IPS-NIHi7 (cell line): ENCODE data around the gene SSH2.

ENCODE experiments used
- DNase-seq: peaks from one replicate; pipeline ENCODE4 v3.0.0; 2012; ENCODE audit warnings: mixed read lengths; ENCODE audit errors: extremely low spot score

Gene SSH2

GRCh38 chr17:29590411-29591145 lies 339.4 kb downstream of the SSH2 start:
- DNase-seq, result no peak

DNA sequence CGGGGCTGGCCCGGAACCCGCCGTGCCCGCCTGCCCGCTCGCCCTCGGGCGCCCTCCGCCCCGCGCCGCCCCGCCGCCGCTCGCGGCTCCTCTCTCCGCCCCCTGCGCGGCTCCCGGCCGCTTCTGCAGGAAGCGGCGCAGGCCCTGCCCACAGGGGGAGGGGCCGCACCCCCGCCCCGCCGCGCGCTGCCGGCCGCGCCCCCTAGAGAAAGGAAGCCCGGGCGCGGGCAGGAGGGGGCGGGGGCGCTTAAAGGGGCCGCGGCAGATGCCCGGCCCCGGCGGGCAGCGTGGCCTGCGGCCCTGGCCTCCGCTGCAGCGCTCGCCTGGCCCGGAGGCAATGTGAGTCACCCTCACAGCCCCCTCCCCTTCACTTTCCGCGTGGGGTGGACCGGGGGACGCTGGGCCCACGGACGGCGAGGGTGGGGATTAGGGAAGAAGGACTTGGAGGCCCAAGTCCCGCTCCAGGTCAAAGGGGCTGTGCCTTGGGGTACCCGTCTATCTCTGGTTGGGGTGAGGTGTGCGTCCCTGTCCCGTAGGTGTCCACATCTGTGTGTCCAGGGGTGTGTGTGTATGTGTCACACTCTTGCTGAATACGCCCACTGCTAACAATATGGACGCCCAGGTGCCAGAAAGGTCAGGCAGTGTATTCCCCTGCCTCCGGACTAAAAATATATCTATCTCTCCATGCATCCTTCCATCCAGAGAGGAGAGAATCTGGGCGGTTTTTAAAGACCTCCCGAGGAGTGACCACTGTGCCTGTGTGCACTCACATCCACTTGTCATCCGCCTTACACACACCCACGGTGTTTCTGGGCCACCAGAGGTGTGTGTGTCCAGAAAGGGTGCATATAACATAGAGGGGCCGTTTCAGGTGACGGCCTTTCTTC lies 340.3 kb downstream of the SSH2 start, which contains the start of gene GIT1:
TSS of gene GIT1 (minus strand) at position 125 of the 887 bp plus-strand sequence. CDS start 270 bp downstream, outside the sequence.
- peak; percentile 91 for DNase-seq

GRCh38 chr17:29588562-29589411 lies 341.2 kb downstream of the SSH2 start:
- peak; percentile 52 for DNase-seq

GRCh38 chr17:29588017-29588561 lies 341.9 kb downstream of the SSH2 start:
- no peak for DNase-seq

GRCh38 chr17:29587591-29587990 lies 342.4 kb downstream of the SSH2 start:
- no peak for DNase-seq

DNA sequence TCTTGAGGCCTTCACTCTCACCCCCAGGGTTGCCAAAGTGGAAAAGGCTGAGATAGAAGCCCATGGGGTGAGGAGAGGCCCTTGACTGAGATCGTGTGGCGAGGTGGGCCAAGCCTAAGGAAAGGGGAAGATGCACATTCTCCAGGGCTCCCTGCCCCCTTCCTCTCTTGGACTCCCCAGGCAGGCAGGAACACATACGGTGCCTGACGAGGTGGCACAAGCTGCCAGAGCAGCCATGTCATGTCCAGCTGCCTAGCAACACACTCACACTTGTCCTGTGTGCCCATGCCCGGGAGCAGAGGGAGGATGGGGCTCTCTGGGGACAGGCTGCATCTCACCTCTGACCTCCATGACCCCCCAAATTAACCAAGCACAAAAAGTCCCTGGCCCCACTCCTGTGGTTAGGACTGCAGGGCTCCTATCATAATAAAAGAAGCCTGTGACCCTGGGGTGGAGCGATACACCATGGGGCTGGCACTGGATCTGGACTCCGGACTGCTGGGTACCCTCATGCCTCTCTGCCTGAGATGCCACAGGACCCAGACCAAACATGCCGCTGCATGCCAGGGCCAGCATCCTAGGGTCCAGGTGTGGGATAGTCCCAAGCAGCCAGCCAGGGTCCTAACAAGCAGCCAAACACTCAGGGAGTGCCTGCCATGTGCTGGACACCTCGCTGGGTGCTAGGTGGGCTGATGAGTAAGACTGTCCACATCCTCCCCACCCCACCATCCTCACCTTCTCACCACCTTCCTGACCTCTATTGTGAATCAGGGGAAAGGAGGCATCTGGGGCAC lies 343.2 kb downstream of the SSH2 start:
- no peak for DNase-seq

DNA sequence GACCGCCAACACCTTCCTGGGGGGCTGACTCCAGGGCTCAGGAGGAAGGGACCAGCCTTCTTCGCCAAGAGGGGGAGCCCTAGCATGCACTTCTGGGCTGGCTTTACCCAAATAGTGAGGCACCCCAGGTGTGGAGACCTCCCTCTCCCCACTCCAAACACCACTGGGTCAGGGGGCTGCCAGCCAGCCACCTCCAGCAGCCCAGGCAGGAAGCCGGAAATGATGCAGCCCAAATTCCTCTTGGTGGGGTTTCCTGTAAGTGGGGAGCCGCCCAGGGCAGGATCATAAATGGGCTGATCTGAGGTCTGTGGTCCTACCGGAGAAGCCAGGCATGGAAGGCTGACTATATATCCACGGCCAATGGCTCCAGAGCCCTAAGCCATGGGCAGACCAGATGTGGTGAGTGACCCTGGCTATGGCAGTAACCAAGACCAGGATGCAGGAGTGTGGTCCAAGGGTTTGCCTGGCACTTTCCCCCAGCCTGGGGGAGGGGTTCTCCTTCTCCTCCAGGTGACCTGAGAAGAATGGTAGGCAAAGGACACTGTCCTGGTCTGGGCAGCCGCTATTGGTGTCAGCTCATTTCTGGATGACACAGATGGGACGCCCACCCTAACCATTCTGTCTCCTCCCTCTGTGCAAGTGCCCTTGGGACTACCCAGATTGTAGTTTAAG lies 344.8 kb downstream of the SSH2 start:
- DNase-seq, result peak; percentile 31

GRCh38 chr17:29584452-29585079 lies 345.5 kb downstream of the SSH2 start:
- DNase-seq, result no peak

- DNase-seq, result no peak
Observed at GRCh38 chr17:29583324-29584248, 346.4 kb downstream of the SSH2 start.

GRCh38 chr17:29582772-29583171 lies 347.3 kb downstream of the SSH2 start:
- no peak for DNase-seq

GRCh38 chr17:29582254-29582765 lies 347.7 kb downstream of the SSH2 start:
- no peak for DNase-seq

DNA sequence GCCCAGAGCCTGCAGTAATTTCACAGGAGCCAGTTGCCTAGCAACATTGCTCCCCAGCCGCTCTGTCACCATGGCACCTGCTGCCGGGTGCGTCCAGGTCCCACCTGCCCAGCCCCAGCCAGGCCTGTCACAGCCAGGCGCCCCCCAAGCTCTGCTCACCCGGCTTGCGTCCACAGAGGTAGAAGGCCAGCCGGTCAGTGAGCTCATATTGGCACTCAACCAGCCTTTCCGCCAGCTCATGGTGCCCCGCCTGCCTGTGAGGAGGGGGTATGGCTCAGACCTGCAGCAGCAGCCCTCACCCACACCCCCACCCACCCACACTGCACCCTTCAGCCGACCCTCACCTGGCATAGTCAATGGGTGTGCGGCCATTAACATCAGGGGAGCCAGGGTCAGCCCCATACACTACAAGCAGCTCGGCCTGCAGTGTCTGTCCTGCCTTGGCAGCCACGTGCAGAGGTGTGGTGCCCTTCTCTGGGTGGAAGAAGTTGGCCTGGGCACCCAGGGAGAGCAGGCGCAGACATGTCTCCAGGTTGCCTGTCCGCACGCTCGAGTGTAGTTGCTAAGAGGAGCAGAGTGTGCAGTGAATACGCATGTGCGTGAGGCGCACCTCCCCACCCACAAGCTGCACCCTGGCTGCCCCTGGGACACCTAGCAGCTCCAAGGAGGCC lies 348.3 kb downstream of the SSH2 start:
- DNase-seq, result no peak

- peak; percentile 87 for DNase-seq
Observed at GRCh38 chr17:29579866-29580771, 349.9 kb downstream of the SSH2 start.

DNA sequence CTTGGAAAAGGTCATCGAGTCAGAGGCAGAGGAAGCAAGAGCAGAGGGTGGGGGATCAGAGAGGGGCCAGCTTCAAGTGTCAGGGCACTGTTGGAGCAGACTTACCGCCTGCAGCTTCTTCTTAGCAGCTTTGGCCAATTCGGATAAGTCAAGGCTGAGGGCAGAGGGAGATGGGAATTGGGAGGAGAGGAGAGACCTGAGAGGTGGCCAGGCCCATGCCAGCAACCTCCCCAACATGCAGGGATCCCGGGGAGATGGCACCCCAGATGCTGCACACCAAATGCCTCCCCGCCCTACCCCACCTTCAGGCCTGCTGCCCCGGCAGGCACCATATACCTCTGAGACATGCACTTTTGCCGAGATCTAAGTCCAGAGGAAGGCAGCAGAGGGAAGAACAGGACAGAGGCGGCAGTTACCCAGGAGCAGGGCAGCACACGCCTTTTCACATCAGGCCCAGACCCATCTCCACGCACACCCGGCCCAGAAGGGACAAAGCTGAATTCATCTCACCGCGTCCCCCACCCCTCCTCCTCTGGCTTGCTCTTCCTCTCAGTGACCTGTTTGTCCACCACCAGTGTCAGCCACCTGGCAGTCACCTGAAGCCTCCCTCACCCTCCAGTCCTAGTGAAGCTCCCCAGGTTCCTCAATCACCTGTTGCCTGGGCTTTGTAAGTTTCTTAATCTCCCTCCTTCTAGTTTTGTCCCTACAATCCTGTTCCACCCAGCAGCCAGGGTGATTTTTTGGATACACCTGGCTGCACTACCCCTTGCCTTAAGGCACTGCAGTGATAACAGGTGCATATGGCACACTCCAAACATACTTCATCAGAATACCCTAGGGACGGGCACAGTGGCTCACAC lies 351.2 kb downstream of the SSH2 start:
- DNase-seq, result no peak

DNA sequence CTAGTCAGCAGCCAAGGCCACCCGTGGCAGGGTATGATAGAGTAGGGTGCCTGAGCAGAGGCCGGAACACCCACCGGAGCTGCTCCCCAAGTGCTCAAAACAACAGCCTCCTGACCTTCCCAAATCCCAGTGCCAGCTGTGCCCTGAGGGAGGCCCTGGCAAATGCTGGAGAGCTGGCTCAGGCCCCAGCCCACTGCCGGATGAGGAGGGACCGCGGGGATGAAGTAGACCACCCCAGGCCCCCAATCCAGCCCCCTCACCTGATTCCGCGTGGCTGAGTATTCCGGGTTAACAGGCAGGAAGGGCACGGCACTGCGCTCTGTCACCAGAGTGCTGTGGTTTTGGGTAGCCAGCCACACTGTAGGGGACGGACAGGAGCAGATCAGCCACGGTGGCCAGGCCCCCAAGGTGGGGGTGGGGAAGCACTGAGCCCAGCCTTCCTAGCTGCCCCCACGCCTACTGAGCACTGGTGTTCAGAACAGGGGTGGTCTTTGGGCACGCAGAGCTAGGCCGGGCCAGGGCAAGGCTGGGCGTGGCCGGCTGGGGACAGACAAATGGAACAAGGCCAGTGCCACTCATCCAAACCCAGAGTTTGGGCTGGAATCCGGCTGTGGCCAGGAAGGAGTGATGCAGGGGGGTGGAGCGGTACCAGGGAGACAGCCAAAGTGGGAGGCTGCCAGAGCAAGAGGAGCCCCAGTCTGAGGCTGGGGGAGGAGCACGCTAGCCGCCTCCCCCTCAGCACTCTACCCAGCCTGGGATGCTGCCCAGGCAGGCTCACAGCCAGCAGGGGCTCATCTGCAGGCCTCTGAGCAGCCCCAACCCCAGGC lies 352.4 kb downstream of the SSH2 start:
- DNase-seq, result no peak
